ENCODE results near the gene GALNT17.

DNA sequence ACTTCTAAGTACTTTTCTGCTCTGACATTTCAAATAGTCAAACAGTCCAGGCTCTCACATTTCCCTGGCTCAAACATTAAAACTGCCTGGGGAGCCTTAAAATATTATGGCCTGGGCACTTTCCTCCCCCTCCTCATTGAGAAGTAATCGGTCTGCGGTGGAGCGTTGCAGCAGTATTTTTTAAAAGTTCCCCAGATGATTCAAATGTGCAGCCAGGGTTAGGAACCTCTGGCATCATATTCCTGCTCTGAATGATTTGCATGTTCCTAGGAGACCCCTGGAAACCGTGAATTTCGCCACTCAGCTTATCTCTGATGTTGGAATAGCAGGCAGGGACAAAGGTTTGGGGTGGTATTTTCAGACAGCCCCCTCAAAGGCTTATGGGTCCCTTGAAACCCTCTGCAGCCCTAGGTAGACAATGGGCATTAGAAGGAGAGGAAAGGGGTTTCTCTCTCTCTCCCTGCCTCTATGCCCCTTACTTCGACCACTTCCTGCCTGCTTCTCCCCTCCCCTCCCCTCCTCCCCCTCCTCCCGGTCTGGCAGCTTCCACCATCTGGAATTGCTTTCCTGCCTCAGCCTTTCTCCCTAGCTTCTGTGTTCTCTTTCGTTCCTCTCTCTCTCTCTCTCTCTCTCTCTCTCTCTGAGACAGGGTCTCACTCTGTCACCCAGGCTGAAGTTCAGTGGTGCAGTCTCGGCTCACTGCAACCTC, 622.2 kb downstream of the GALNT17 start:
- TF ChIP-seq, protein P1, sequence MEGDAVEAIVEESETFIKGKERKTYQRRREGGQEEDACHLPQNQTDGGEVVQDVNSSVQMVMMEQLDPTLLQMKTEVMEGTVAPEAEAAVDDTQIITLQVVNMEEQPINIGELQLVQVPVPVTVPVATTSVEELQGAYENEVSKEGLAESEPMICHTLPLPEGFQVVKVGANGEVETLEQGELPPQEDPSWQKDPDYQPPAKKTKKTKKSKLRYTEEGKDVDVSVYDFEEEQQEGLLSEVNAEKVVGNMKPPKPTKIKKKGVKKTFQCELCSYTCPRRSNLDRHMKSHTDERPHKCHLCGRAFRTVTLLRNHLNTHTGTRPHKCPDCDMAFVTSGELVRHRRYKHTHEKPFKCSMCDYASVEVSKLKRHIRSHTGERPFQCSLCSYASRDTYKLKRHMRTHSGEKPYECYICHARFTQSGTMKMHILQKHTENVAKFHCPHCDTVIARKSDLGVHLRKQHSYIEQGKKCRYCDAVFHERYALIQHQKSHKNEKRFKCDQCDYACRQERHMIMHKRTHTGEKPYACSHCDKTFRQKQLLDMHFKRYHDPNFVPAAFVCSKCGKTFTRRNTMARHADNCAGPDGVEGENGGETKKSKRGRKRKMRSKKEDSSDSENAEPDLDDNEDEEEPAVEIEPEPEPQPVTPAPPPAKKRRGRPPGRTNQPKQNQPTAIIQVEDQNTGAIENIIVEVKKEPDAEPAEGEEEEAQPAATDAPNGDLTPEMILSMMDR (tag by site-specific recombination; IDR thresholded peaks at IDR 0.05) = no peak
- TF ChIP-seq ZNF768 (tag by site-specific recombination; IDR thresholded peaks at IDR 0.05) (no peak), SCRT2 (tag by site-specific recombination; IDR thresholded peaks at IDR 0.05) (no peak), ZNF211 (tag by site-specific recombination; IDR thresholded peaks at IDR 0.05; ENCODE audit: low read depth) (no peak), ZNF792 (tag by site-specific recombination; IDR thresholded peaks at IDR 0.05) (no peak), KLF16 (tag by site-specific recombination; IDR thresholded peaks at IDR 0.05) (no peak), ZBTB20 (tag by site-specific recombination; IDR thresholded peaks at IDR 0.05) (no peak)
- TF ChIP-seq, protein P2, sequence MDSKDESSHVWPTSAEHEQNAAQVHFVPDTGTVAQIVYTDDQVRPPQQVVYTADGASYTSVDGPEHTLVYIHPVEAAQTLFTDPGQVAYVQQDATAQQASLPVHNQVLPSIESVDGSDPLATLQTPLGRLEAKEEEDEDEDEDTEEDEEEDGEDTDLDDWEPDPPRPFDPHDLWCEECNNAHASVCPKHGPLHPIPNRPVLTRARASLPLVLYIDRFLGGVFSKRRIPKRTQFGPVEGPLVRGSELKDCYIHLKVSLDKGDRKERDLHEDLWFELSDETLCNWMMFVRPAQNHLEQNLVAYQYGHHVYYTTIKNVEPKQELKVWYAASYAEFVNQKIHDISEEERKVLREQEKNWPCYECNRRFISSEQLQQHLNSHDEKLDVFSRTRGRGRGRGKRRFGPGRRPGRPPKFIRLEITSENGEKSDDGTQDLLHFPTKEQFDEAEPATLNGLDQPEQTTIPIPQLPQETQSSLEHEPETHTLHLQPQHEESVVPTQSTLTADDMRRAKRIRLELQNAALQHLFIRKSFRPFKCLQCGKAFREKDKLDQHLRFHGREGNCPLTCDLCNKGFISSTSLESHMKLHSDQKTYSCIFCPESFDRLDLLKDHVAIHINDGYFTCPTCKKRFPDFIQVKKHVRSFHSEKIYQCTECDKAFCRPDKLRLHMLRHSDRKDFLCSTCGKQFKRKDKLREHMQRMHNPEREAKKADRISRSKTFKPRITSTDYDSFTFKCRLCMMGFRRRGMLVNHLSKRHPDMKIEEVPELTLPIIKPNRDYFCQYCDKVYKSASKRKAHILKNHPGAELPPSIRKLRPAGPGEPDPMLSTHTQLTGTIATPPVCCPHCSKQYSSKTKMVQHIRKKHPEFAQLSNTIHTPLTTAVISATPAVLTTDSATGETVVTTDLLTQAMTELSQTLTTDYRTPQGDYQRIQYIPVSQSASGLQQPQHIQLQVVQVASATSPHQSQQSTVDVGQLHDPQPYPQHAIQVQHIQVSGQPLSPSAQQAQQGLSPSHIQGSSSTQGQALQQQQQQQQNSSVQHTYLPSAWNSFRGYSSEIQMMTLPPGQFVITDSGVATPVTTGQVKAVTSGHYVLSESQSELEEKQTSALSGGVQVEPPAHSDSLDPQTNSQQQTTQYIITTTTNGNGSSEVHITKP (tag by site-specific recombination; IDR thresholded peaks at IDR 0.05) = no peak

All from HEK293 (cell line).